HepG2 (cell line): ENCODE measurements around the gene UXS1. TPM values are rescaled to one million over a fixed set of nuclear protein-coding genes. Genes with fewer than 3 reads are reported as not detected.

Experiments
- ATAC-seq: fragments of 200-7000 bp; cut with Tn5 transposase; 3 replicates; pipeline ENCODE4 v1.9.1; 2020; ENCODE audit warnings: mild to moderate bottlenecking, moderate library complexity
- BruUV-seq: library from RNA; stranded (reverse); fragments of 400-500 nt; replicated peaks from 2 replicates; lab custom pipeline; 2021; lab: Mats Ljungman, UMichigan
- CTCF ChIA-PET: fragments of 300-600 bp; formaldehyde crosslinking; extraction: SDS; loops from one replicate; lab custom pipeline; 2021; ENCODE audit warnings: low total read pairs, inconsistent platforms, low intra/inter-chr PET ratio; lab: Yijun Ruan, JAX
- POLR2A ChIA-PET: fragments of 350-600 bp; sonication (Branson Sonifier 250); formaldehyde crosslinking; loops from one replicate; lab custom pipeline; 2020; ENCODE audit warnings: antibody characterized with exemption, inconsistent platforms; lab: Yijun Ruan, JAX
- DNase-seq: peaks from one replicate; pipeline ENCODE4 v3.0.0-alpha.2; 2015; ENCODE audit warnings: low spot score
- FAIRE-seq: peaks from 3 replicates; lab custom pipeline; 2011; peaks lifted over from hg19 to GRCh38; lab: Jason Lieb, UNC
- H2AFZ ChIP-seq: one replicate; pipeline ENCODE4 v1.6.1; 2011; ENCODE audit warnings: low read length, inconsistent platforms
- H3K27ac ChIP-seq: fragments of 300-600 bp; 3 replicates; pipeline ENCODE4 v1.8.0; 2011; ENCODE audit warnings: mixed run types, mild to moderate bottlenecking, mixed read lengths, low read length, inconsistent platforms; ENCODE audit not compliant: insufficient read depth; ENCODE audit errors: extremely low read length
- H3K27me3 ChIP-seq, 2 experiments: fragments of 200-600 bp in 1 of 2; 2 replicates in 1 of 2; 3 replicates in 1 of 2; pipeline versions ENCODE4 v1.6.0 to v1.8.0; 2011; ENCODE audit warnings: low read length in 2 of 2, mild to moderate bottlenecking in 2 of 2, moderate library complexity in 2 of 2, inconsistent platforms in 1 of 2; ENCODE audit not compliant: insufficient read depth in 2 of 2, control insufficient read depth in 1 of 2
- H3K36me3 ChIP-seq, 2 experiments: fragments of 200-600 bp in 1 of 2; replicated peaks in 1 of 2; 2 replicates in 1 of 2; 3 replicates in 1 of 2; pipeline versions ENCODE4 v1.5.1 to v1.8.0; 2011; ENCODE audit warnings: low read length in 2 of 2, inconsistent platforms in 1 of 2; ENCODE audit not compliant: insufficient read depth in 2 of 2, control insufficient read depth in 1 of 2
- H3K4me1 ChIP-seq: 2 replicates; pipeline ENCODE4 v1.5.1; 2012; ENCODE audit warnings: low read length, inconsistent platforms; ENCODE audit not compliant: insufficient read depth
- H3K4me2 ChIP-seq: 2 replicates; pipeline ENCODE4 v1.6.0; 2011; ENCODE audit warnings: low read depth, low read length, inconsistent platforms
- H3K4me3 ChIP-seq, 3 experiments: fragments of 200-600 bp in 1 of 3; sonication (generic), shearing (Covaris generic) in 1 of 3; replicated peaks in 1 of 3; 2 replicates each; pipeline ENCODE4 v1.5.1; 2011 to 2016; ENCODE audit warnings: low read length in 3 of 3, inconsistent platforms in 2 of 3, low read depth in 2 of 3, mild to moderate bottlenecking in 2 of 3, control low read depth in 1 of 3, mixed read lengths in 1 of 3; ENCODE audit not compliant: insufficient read depth in 1 of 3
- H3K79me2 ChIP-seq: one replicate; pipeline ENCODE4 v1.6.1; 2011; ENCODE audit warnings: low read length, inconsistent platforms; ENCODE audit not compliant: insufficient read depth
- H3K9ac ChIP-seq: 2 replicates; pipeline ENCODE4 v1.6.0; 2011; ENCODE audit warnings: mild to moderate bottlenecking, low read depth, low read length, inconsistent platforms; ENCODE audit not compliant: insufficient read depth
- H3K9me3 ChIP-seq: 2 replicates; pipeline ENCODE4 v1.5.1; 2012; ENCODE audit warnings: mild to moderate bottlenecking, low read length
- H4K20me1 ChIP-seq: 2 replicates; pipeline ENCODE4 v1.6.0; 2011; ENCODE audit warnings: inconsistent platforms, mild to moderate bottlenecking, low read length, moderate library complexity; ENCODE audit not compliant: insufficient read depth
- PREB ChIP-seq: sonication (generic); formaldehyde crosslinking; IDR thresholded peaks from 2 replicates; pipeline ENCODE4 v1.4.0; 2020; ENCODE audit warnings: missing genetic modification reagents
- RAD51 ChIP-seq: fragments of 450-650 bp; IDR thresholded peaks from 2 replicates; pipeline ENCODE4 v1.6.1; 2016; ENCODE audit warnings: borderline replicate concordance
- THYN1 ChIP-seq: sonication (generic); formaldehyde crosslinking; IDR thresholded peaks from 2 replicates; pipeline ENCODE4 v1.8.1; 2023; ENCODE audit warnings: low read depth, mild to moderate bottlenecking, moderate library complexity, missing genetic modification reagents, borderline replicate concordance
- ZBTB38 ChIP-seq: sonication (generic); formaldehyde crosslinking; IDR thresholded peaks from 2 replicates; pipeline ENCODE4 v1.5.1; 2020; ENCODE audit warnings: mild to moderate bottlenecking, missing genetic modification reagents
- ZC3H13 ChIP-seq: sonication (generic); formaldehyde crosslinking; IDR thresholded peaks from 2 replicates; pipeline ENCODE4 v1.8.1; 2023; ENCODE audit warnings: mild to moderate bottlenecking, missing genetic modification reagents, moderate library complexity
- ZNF274 ChIP-seq: sonication (generic); formaldehyde crosslinking; IDR thresholded peaks from 2 replicates; pipeline ENCODE4 v1.5.1; 2020; ENCODE audit warnings: mild to moderate bottlenecking, missing genetic modification reagents
- ZNF337 ChIP-seq: sonication (generic); formaldehyde crosslinking; IDR thresholded peaks from 2 replicates; pipeline ENCODE4 v1.5.1; 2020; ENCODE audit warnings: missing genetic modification reagents, low read depth, mild to moderate bottlenecking, borderline replicate concordance
- ZNF382 ChIP-seq: sonication (generic); formaldehyde crosslinking; IDR thresholded peaks from 2 replicates; pipeline ENCODE4 v1.5.0; 2020; ENCODE audit warnings: missing genetic modification reagents, mild to moderate bottlenecking, borderline replicate concordance
- WGBS: methylation state at CpG from one replicate; pipeline ENCODE4 v1.1.6; 2017; ENCODE audit warnings: low lambda C conversion rate; 5-methylcytosine and 5-hydroxymethylcytosine counted together
- in situ Hi-C: cut with HindIII; loops from 2 replicates; pipeline ENCODE4 v1.10.0; 2017; ENCODE audit warnings: low pct_unique_long_range_greater_than_20kb; ENCODE audit not compliant: extremely low pct_ligation_motif_present
- intact Hi-C: fragments of 100-400 bp; cut with micrococcal nuclease; formaldehyde crosslinking; loops from one replicate; pipeline ENCODE4 v1.10.0; 2022; ENCODE audit not compliant: unreplicated experiment
- polyA plus RNA-seq, 8 experiments: library from polyadenylated mRNA; depleted of rRNA in 3 of 8; stranded (reverse) in 7 of 8; unstranded in 1 of 8; fragments of >200 nt; fragmentation: Illumina TruSeq in 4 of 8; extraction: Trizol in 4 of 8; gene quantifications; 2 replicates each; pipeline versions ENCODE4 v1.2.1 to v1.2.3, GENCODE V29; 2011 to 2016; ENCODE audit warnings: low read depth in 4 of 8, missing spikeins in 1 of 8, mixed read lengths in 1 of 8; ENCODE audit not compliant: insufficient read depth in 1 of 8
- total RNA-seq, 5 experiments: library from RNA; depleted of rRNA; stranded (reverse); fragments of >200 nt; fragmentation: Illumina TruSeq; extraction: Trizol; gene quantifications; 2 replicates each; pipeline ENCODE4 v1.2.3, GENCODE V29; 2016; ENCODE audit warnings: low read depth in 1 of 5

Gene UXS1
- total and polyA plus RNA-seq, 2 of the 13 experiments (the other 11 are each of a cell fraction or from before 2014, with no cell fraction given) = 53.3 to 110 TPM

- TF ChIP-seq PREB = no peak
- no peak for TF ChIP-seq ZNF382 (CRISPR knock-in tag)
- no peak for TF ChIP-seq ZNF274 (CRISPR knock-in tag)
- no peak for TF ChIP-seq ZNF337 (CRISPR knock-in tag)
- TF ChIP-seq RAD51 = no peak
Observed at GRCh38 chr2:106195981-106196380, 1.9 kb upstream of the UXS1 start (continued).

- TF ChIP-seq ZC3H13 = 0 out of 2 replicates have a peak, but pooled peaks have one; percentile 26
- TF ChIP-seq THYN1 = no peak
- peak; percentile 79 for TF ChIP-seq ZBTB38 (CRISPR knock-in tag)
- TF ChIP-seq, all 625 proteins: peak for 2
- no TSS peak for BruUV-seq
- intact Hi-C loops = no loop called here
- POLR2A ChIA-PET = no interaction called here
- Histone ChIP-seq H3K79me2 (peaks cover 30% of the 10 kb centered on the region), H3K4me1 (peaks cover 57% of the 10 kb centered on the region), H4K20me1 (peaks cover 4% of the 10 kb centered on the region; the same call in 1 of the 2 replicates), H2AFZ (no peak overlapping the region), H3K4me3 (0 out of 6 replicates have a peak overlapping the region, but pooled peaks of 1 of the 3 experiments have one; percentile 95), H3K36me3 (no peaks in the 10 kb centered on the region), H3K9me3 (no peaks in the 10 kb centered on the region), H3K27ac (no peak overlapping the region), H3K4me2 (peak overlapping the region; percentile 94), H3K27me3 (no peaks in the 10 kb centered on the region; a peak in 1 of 5 replicates), H3K9ac (peak overlapping the region; percentile 87; the same call in 1 of the 2 replicates)
- no peak for FAIRE-seq
- whole genome bisulfite sequencing = 75% methylated on average over 6 of the region's 6 CpGs
- DNase-seq = no peak
- ATAC-seq = no peak
- CTCF ChIA-PET = no interaction called here
- in situ Hi-C loops = loop anchor here (25.0 kb wide), 1 partner anchor 858 kb away; the partner anchor contains the start of genes C2orf49 and TGFBRAP1
Observed at GRCh38 chr2:106195456-106195855, 1.4 kb upstream of the UXS1 start.
